Brain microvascular endothelial cell (primary cell): ENCODE measurements around the gene CCDC197.

Experiments
- DNase-seq: peaks from one replicate; pipeline ENCODE4 v3.0.0-alpha.2; 2020
- H3K27ac ChIP-seq: fragments of 250-450 bp; sonication (Bioruptor Pico); 2 replicates; pipeline ENCODE4 v1.5.1; 2020; ENCODE audit warnings: mild to moderate bottlenecking, moderate library complexity
- H3K27me3 ChIP-seq: fragments of 250-450 bp; sonication (Bioruptor Pico); replicated peaks from 2 replicates; pipeline ENCODE4 v1.5.1; 2020; ENCODE audit warnings: mild to moderate bottlenecking
- H3K36me3 ChIP-seq: fragments of 250-450 bp; sonication (Bioruptor Pico); replicated peaks from 2 replicates; pipeline ENCODE4 v1.5.1; 2020; ENCODE audit warnings: mild to moderate bottlenecking
- H3K4me3 ChIP-seq: 2 replicates; pipeline ENCODE4 v1.5.1; 2011; ENCODE audit warnings: low read depth, mild to moderate bottlenecking, control low read depth, low read length, moderate library complexity
- in situ Hi-C: cut with HindIII; loops from 2 replicates; pipeline ENCODE4 v1.10.0; 2017; ENCODE audit warnings: low sequenced_read_pairs, low pct_ligation_motif_present
- TF ChIP-seq, protein P1 (sequence below): IDR thresholded peaks from 2 replicates; pipeline ENCODE4 v1.5.1; 2011; ENCODE audit warnings: low read depth, mild to moderate bottlenecking, moderate library complexity, low read length, control low read depth, inconsistent platforms; ENCODE audit errors: missing control alignments

The CCDC197 gene

DNA sequence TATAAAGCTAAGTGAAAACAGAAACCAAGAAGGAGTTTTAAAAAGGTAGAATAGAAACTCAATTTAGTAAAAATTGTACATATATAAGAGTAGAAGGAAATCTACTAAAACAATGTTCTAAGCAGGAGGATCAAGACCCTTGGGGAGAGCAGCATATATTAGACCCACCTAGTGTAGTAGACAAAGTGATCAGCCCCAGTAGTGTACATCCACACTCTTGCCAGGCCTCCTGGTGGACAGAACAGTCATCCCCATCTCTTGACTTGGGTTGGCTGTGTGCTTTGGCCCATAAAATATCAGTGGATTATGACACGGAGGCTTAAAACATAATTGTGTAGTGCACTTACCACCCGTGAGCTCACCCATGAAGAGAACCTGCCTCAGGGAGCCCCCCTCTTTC lies 18.1 kb downstream of the CCDC197 start:
- DNase-seq, result no peak
- Histone ChIP-seq H3K36me3 (no peaks in the 10 kb centered on the region), H3K27ac (no peak overlapping the region), H3K4me3 (no peak overlapping the region), H3K27me3 (no peaks in the 10 kb centered on the region)
- TF ChIP-seq, protein P1, sequence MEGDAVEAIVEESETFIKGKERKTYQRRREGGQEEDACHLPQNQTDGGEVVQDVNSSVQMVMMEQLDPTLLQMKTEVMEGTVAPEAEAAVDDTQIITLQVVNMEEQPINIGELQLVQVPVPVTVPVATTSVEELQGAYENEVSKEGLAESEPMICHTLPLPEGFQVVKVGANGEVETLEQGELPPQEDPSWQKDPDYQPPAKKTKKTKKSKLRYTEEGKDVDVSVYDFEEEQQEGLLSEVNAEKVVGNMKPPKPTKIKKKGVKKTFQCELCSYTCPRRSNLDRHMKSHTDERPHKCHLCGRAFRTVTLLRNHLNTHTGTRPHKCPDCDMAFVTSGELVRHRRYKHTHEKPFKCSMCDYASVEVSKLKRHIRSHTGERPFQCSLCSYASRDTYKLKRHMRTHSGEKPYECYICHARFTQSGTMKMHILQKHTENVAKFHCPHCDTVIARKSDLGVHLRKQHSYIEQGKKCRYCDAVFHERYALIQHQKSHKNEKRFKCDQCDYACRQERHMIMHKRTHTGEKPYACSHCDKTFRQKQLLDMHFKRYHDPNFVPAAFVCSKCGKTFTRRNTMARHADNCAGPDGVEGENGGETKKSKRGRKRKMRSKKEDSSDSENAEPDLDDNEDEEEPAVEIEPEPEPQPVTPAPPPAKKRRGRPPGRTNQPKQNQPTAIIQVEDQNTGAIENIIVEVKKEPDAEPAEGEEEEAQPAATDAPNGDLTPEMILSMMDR, result no peak
- in situ Hi-C loops, result no loop called here

GRCh38 chr14:94016446-94016976 lies 19.4 kb downstream of the CCDC197 start:
- no peak for DNase-seq
- H3K4me3 ChIP-seq, result no peak overlapping the region
- in situ Hi-C loops, result no loop called here
- TF ChIP-seq, protein P1, result no peak
- H3K27me3 ChIP-seq, result no peaks in the 10 kb centered on the region
- no peaks in the 10 kb centered on the region for H3K36me3 ChIP-seq
- H3K27ac ChIP-seq, result no peak overlapping the region

- in situ Hi-C loops, result no loop called here
- no peak overlapping the region for H3K27ac ChIP-seq
- no peak for DNase-seq
- H3K4me3 ChIP-seq, result no peak overlapping the region
- H3K36me3 ChIP-seq, result no peaks in the 10 kb centered on the region
- TF ChIP-seq, protein P1, result no peak
- H3K27me3 ChIP-seq, result no peaks in the 10 kb centered on the region
These were observed 21.2 kb downstream of the CCDC197 start for GRCh38 chr14:94018308-94018707.

DNA sequence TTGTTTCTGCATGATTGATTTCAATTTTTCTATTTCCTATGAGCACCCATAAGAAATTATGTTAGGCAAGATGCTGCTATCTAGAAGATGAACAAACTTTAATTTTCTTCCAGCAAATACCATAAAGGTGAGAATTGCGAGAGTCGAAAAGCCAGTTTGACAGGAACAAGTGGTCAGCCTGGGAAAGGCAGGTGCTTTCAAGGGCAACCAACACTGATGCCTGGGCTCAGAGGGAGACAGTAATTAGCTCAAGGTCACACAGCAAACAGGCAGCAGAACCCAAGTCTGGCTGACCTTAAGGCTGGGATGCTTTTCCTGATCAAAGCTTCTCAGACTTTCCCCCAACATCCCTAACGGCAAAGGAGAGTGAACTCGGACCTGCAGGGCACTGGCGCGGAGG lies 22.2 kb downstream of the CCDC197 start:
- Histone ChIP-seq H3K27me3 (no peaks in the 10 kb centered on the region), H3K4me3 (no peak overlapping the region), H3K36me3 (no peaks in the 10 kb centered on the region), H3K27ac (no peak overlapping the region)
- DNase-seq, result no peak
- in situ Hi-C loops, result no loop called here
- TF ChIP-seq, protein P1, result no peak

- no peaks in the 10 kb centered on the region for H3K27me3 ChIP-seq
- H3K27ac ChIP-seq, result no peak overlapping the region
- in situ Hi-C loops, result no loop called here
- no peak for DNase-seq
- TF ChIP-seq, protein P1, result no peak
- H3K36me3 ChIP-seq, result no peaks in the 10 kb centered on the region
- H3K4me3 ChIP-seq, result no peak overlapping the region
These were observed 23.2 kb downstream of the CCDC197 start for GRCh38 chr14:94020267-94020666.

GRCh38 chr14:94021001-94021400 lies 23.9 kb downstream of the CCDC197 start:
- in situ Hi-C loops, result no loop called here
- DNase-seq, result peak; percentile 58
- H3K27ac ChIP-seq, result no peak overlapping the region
- TF ChIP-seq, protein P1, result peak; percentile 36
- H3K36me3 ChIP-seq, result no peaks in the 10 kb centered on the region
- H3K4me3 ChIP-seq, result no peak overlapping the region
- H3K27me3 ChIP-seq, result no peaks in the 10 kb centered on the region
